GM19193 (cell line): ENCODE results near the gene GARIN1A.

Source experiments
- POLR2A ChIP-seq: IDR thresholded peaks from 4 replicates; pipeline ENCODE4 v1.6.1; 2011; ENCODE audit not compliant: insufficient read depth, insufficient read length; ENCODE audit errors: extremely low read depth

Gene GARIN1A

DNA sequence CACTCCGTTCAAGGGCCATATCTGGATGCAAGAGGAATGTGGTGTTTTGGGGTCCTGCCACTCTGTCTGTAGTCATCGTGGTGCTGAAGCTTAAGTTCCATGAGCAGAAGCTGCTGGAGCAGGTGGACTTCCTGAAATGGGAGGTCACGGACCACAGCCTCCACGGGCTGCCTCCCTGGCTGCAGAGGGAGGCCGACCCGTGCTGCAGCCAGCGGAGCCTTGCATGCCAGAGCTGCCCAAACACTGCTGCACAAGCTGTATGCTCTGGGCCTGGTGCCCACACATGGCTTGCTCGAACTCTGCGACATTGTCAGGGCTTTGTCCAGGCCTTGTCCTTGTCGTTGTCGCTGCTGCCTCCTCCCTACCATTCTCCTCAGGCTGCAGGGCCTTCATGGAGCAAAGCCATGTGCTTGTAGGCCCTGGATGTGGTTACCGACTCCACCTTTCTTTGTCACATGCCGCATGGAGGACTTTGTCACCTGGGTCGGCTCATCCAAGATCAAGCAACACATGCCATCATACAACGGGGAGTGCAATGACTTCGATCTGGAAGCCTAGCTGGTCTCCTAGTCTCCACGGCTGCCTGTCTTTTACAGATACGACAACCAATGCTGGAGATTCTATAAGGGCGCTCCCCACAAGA, 21.4 kb downstream of the GARIN1A start:
- TF ChIP-seq POLR2A, result no peak

DNA sequence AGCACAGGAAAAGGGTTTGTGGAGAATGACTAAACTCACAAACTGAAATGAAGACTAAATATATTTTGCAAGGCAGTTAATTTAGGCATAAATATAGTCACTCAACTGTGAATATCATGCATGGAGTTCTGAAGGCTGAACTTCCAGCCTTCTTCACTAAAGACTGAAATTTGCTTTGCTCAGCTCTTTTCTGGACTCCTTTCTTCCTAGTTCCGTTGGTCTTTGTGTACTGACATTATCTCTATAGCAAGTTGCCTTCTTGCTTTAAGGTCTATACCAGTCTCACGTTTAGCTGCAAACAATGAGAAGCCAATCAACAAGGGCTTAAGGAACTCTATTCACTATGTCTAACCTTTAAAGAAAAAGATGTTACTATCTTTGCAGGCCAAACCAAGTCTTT, 22.6 kb downstream of the GARIN1A start:
- TF ChIP-seq POLR2A, result no peak

DNA sequence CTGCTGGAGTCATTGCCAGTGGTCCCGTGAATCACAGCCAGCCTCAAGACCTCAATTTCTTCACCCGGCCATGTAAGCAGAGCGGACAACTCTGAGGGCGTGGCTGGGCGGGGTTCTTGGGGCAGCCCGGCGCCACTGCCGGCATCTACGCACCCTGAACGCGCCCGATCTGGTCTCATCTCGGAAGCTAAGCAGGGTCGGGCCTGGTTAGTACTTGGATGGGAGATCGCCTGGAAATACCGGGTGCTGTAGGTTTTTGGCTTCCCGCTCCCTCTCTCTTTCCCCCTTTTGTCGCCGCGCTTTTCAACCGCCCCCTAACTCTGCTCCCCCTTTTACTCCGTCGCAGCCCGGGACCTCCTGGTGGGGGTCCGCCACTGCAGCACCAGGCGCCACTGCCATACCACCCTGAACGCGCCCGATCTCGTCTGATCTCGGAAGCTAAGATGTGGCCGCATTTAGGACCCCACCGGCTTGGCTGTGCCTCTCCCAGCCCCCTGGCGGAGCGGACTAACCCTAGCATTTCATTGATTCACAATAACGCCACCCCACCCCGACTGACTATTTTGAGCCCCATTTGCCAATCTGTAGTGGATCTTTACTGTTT, 25.3 kb downstream of the GARIN1A start:
- no peak for TF ChIP-seq POLR2A

DNA sequence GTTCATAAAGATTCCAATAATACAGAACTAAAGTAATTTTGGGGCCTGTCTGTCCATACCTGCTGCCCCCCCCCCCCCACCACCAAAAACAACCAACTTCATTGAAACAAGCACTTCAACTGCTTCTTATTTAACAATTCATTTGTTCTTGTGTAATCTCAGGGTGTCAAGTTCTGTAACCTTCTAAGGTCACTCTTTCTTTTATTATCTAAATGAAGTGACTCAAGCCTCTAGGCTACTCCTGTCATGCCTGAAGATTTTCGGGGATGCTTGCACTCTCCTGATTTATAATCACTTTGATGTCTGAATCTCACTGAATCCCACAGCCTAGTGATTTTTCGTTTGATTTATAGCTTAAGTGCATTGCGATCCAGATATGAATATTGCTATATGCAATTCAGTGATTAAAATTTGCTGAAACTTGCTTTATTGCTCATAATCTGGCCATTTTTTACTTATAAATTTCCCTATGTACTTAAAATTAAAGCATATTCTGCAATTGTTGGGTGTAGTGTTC, 27.2 kb downstream of the GARIN1A start:
- no peak for TF ChIP-seq POLR2A

DNA sequence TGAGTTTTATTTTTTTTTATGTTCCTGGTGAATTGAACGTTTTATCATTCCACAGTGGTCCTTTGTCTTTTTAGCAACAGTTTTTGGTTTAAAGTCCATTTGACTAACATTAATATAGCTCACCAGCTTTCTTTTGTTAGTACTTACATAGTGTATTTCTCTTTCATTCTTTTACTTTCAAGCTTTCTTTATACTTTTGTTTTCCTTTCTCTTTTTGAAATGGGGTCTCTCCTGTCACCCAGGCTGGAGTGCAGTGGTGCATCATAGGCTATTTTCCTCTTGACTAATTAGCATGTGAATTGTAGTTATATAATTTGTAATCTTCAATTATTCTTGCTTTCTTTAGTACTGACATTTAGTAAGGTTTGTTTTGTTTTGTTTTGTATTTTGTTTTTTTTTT, 27.8 kb downstream of the GARIN1A start:
- no peak for TF ChIP-seq POLR2A

DNA sequence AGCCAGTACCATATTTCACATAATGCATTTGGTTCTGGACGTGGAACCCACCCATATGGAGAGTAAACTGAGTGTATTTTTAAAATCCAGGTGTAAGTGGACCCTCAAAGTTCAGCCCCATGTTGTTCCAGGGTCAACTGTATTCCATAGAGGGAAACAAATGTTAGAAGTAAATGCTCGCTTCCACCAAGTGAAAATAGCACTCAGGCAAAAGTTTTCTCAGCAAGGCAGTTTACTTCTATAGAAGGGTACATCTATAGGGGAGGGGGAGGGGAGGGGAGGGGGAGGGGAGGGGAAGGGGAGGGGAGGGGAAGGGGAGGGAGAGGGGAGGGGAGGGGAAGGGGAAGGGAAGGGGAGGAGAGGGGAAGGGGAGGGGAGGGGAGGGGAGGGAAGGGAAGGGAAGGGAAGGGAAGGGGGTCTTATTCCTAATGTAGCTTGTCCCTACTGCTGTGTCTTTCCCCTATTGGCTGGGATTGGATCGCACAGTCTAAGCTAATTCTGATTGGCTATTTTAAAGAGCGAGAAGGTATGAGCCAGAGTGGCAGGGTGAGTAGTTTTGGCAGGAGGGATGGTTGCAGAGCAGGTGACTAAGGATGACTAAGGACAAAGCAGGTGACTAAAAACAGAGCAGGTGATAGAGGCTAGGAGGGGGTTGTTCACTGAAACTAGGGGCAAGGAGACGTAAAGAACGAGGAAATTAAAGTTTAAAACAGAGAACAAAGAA, 29.1 kb downstream of the GARIN1A start:
- no peak for TF ChIP-seq POLR2A

DNA sequence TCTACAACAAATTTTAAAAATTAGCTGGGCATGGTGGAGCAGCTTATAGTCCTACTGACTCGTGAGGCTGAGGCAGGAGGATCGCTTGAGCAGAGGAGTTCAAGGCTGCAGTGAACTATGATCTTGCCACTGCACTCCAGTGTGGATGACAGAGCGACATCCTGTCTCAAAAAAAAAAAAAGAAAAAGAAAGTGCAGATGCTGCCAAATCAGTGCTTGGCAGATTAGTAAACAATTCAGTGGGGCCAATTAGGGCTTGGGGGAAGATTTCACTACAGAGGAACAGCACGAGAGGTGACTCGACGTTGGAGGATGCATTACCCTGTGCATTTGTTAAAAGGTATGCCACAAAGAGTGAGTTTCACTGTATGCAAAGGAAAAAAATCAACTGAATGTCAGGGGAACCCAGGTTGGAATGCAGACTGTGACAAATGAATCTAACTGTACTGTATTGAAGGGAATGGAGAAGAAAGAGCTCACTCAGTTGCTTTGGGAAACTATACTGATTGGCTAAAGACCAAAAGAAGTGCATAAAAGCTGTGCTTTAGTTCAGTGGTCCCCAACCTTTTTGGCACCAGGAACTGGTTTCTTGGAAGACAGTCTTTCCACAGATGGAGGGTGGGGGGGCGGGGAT, 31.6 kb downstream of the GARIN1A start:
- TF ChIP-seq POLR2A, result no peak

DNA sequence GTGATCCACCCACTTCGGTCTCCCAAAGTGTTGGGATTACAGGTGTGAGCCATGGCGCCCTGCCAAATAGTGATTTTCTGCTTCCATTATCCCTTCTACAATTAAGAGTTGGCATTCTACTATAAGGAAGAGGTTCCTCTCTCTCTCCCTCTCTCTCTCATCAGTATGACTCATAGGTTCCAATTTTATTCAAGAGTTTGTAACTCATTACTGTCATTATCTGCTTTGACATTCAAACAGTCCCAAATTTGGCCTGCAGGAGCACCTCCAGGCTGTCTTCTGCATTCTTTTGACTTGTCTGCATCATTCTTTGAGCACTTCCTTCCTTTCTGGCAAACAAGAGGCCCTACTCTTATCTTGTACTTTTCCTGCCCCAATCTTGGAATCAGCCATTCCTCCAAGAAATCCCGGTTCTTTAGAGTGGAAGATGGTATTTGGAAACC, 33.8 kb downstream of the GARIN1A start:
- no peak for TF ChIP-seq POLR2A

DNA sequence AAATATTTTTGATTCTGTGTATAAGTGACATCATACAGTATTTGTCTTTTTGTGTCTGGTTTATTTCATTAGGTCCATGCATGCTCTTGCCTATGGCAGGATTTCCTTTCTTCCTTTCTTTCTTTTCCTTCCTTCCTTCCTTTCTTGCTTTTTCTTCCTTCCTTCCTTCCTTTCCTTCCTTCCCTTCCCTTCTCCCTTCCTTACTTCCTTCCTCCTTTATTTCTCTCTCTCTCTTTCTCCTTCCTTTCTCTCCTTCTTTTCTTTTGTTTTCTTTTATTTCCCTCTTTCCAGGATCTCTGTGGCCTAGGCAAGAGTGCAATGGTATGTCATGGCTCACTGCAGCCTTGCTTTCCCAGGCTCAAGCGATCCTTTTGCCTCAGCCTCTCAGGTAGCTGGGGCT, 35.7 kb downstream of the GARIN1A start:
- no peak for TF ChIP-seq POLR2A

DNA sequence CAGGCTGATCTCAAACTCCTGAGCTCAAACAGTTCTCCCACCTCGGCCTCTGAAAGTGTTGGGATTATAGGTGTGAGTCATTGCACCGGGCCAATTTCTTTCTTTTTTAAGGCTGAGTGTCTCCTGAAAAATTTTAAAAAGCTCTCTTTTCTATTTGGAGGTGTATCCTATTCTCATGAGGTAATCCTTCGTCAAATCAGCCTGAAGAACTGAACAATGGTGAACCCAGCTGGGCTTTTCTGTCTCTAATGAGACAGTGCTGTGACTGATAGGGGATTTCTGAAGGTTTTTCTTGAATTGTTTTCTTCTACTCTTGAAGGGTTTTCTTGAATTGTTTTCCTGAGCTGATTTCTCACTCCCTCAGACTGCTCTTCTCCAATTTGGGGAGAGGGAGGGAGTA, 36.1 kb downstream of the GARIN1A start:
- no peak for TF ChIP-seq POLR2A

DNA sequence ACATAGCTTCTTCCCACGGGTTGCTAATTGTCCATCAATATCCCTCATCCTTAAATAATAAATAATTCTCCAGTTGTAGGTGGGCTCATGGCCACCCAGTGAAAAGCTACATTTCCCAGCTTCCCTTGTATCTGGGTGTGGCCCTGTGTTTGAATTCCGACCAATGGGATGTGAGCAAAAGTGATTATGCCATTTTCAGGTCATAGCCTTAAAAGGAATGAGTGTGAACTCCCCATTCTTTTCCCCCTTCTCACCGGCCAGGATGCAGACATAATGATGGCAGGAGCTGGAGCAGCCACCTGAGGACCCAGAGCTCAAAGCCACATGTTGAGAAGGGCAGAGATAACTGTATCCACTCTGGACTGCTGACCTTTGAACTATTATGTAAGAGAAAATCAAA, 36.7 kb downstream of the GARIN1A start:
- no peak for TF ChIP-seq POLR2A

DNA sequence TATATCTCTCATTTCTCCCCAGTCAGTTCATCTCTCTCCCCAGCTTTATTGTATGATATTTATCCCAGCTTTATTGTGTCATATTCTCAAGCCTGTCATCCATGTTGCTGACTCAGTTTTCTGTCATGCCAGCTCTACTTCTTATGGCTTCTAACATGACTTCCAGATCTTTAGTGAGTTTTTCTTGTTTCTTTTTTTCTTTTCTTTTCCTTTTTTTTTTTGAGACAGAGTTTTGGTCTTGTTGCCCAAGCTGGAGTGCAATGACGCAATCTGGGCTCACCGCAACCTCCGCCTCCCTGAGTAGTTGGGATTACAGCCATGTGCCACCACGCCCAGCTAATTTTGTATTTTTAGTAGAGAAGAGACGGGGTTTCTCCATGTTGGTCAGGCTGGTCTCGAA, 38.4 kb downstream of the GARIN1A start:
- TF ChIP-seq POLR2A, result no peak

DNA sequence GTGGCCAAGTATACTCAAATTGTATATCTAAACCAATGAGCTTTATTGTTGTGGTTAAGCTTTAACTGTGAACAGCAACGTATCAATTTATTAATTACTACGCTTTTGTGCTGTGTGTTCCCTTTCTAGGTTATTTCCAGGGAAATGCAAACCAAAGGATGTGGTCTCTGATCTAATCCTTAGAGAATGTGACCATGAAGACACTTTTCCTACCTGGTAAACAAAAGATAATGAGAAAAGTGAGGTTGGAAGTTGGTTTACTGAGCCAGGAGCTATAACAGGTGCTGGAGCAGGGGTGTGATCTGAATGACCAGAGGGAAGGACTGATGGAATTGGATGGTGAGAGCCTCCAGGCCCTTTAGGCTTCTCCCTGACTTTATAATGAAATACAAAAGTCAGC, 41.7 kb downstream of the GARIN1A start:
- no peak for TF ChIP-seq POLR2A

DNA sequence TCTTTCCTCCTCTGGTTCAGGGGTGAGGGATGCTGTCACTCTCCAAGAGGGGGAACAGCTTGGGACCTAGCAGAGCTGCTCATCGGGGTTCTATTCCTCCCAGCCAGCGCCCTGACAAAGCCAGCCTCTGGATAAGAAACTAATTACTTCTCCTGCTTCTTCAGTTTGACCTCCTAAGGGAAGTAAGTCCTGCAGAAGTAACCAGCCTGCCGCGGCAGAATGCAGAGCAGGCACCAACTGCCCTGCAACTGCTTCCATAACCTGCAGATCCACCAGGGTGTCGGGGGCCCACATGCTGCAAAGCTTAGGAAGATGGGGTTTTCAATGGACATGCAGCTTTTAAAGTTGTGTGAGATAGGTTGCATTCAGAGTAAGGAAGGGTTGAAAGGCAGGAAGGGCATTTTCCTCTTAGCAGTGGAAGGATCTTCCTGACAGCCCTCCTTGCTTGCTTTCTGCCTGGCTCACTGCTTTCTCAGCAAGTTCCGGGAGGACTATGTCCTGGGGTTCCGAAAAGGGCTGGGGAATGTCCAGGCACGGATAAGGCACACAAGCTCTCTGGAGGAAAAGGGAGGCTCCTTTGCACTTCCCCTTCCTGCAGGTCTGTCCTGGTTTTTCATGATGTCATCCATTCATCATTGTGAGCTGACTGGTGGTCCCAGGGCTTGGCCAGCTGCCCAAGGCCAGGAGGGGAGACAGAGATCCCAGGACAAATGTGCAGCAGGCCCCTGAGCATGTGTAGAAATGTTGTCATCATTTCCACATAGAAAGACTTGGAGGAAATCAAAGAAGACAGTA, 42.8 kb downstream of the GARIN1A start:
- TF ChIP-seq POLR2A, result no peak
